ENCODE data around the gene SEPTIN2.
"Not testable (repeated sequence)": the region's sequence is repeated elsewhere in the genome, so short reads cannot be mapped to it uniquely, and the experiment has no call there.

SEPTIN2 gene

DNA sequence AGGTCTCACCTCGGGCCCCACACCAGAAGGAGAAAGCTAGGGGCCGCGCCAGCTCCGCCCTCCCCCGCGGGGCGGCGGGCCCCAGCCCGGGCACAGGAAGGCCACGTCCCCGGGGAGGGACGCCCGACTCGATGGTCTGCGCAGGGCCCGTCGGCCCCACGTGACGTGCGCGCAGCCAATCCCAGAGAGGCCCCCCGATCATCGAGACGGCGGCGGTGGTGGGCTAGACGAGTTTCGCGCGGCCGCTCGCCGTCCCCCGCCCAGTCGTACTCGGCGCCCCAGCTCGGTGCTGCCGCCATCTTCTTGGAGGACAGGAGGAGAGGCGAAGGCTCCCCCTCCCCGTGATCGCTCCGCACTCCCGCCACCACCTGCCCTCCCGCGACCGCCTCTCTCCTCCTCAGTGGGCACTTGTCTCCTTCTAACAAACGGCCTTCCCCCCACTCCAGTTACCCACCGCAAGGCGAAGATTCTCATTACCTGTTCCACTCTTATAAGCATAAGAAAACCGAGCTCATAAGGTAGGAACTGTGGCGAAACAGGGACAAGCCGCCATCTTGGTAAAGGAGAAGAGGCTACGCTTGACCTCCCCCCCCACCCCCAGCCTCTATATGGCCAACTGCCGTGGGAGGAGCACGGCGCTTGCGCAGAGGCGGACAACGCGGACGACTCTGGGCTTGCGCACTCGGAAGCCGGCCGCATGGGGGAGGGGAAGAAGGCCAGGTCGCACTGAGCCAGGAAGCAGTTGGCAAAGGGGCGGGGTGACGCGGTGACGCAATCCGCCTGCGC is 439 bp upstream of the SEPTIN2 start, which contains the start of gene HDLBP:
Gene HDLBP, minus strand, starts transcription at position 580 of the 786 bp plus-strand sequence. CDS start 48,803 bp downstream, outside the sequence.
- peak; percentile 94 for DNase-seq

DNA sequence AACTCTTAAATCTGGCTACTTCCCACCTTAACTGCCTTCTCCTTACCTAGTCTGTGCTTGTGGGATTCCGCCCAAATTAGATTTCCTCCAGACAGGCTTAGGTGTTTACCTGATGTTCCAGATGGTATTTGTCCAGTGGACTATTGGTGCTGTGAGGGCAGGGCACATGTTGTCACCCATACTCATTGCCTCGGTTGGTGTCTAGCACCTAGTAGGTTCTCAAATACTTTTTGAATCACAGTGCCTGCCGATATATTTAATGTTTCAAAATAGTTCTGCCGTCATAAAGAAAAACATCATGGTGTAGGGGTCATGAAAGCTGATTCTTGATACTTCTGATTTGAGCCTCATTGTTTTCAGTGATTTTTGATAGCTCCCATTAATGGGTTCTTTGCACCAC is 1.1 kb downstream of the SEPTIN2 start:
- DNase-seq, result no peak

DNA sequence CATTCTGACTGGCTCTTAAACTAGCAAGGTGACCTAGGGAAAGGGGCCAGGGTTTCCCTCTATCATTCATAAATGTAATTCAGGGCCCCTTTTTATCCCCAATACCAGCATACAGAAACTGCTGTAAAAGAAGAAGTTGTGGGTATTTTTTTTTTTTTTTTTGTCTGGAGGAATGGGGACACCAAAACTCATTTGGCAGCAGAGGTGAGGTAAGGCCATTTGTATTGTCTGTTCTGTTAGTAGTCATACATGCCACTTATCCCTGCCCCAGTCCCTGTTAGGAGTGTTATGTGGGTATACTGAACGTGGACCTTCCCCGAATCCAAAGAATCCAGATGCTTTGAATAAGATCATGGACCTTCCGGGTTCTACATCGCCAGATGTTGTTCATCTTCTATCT is 1.7 kb downstream of the SEPTIN2 start:
- DNase-seq, result no peak

DNA sequence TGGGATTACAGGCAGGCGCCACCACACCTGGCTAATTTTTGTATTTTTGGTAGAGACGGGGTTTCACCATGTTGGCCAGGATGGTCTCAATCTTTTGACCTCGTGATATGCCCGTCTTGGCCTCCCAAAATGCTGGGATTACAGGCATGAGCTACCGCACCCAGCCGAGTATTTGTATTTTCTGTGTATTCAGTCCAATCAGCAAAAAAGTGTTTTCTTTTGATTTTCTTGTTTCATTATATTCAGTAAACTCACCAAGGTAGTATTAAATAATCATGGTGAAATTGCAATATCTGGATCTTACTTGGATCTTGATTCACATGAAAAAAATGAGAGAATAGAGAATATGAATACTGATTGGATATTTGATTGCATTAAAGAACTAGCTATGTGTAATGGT is 3.1 kb downstream of the SEPTIN2 start:
- not testable (repeated sequence) for DNase-seq

GRCh38 chr2:241320394-241320793 is 4.7 kb downstream of the SEPTIN2 start:
- DNase-seq, result no peak

GRCh38 chr2:241321033-241321432 is 5.3 kb downstream of the SEPTIN2 start:
- DNase-seq, result no peak

DNA sequence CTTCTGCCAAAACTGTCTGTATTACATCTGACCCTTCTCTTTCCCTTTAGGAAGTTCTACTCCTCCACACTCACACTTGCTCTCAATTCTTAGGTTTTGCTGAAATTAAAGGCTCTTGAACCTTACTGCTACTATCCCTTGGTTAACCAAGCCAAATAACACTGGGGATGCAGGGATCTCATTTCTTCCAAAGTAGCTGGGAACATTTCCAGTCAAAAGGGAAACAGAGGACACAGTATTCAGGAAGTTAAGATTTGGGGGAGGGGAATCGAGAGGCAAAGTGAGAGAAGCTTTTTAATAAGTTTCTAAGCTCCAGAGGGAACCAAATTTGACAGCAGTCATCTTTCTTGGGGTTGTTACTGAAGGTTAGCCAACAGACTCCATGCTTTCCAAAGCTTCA is 6.2 kb downstream of the SEPTIN2 start:
- no peak for DNase-seq

GRCh38 chr2:241323778-241324177 is 8.1 kb downstream of the SEPTIN2 start:
- no peak for DNase-seq

GRCh38 chr2:241324775-241325174 is 9.1 kb downstream of the SEPTIN2 start:
- DNase-seq, result no peak

DNA sequence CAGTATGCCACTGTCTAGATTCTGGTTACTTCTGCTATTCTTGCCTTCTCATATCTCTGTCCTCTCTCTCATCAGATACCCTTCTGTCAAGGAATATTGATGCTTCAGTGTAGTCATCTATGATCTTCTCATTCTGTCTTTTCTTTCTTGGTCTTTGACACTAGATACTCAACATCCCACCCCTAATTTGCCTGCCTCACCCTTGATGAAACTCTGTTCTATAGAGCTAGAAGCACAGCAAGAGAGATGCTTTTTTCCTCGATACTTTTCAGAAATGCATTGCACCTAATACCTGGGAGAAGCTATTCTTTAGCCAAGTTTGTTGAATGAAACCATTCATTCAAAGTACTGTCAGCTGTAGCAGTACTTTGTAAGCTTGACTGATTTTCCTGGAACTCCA is 9.5 kb downstream of the SEPTIN2 start:
- no peak for DNase-seq

- DNase-seq, result no peak
Measured at GRCh38 chr2:241329669-241330615, 14.2 kb downstream of the SEPTIN2 start.

- no peak for DNase-seq
Measured at GRCh38 chr2:241330616-241330981, 14.9 kb downstream of the SEPTIN2 start.

DNA sequence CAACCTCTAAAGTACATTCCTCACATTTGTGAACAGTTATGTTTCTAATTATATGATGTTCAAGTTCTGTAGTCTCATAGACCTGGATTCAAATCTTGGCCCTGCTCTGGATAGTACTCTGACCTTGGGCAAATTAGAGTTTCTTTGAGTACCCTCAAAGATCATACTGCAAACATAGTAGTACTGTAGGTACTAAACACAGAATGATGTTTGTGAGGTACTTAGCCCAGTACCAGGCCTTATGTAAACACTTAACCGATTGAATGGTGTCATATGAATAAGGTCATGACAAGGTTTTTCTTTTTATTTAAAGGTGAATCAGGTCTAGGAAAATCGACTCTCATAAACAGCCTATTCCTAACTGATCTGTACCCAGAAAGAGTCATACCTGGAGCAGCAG is 19.1 kb downstream of the SEPTIN2 start:
- peak; percentile 91 for DNase-seq

- peak; percentile 15 for DNase-seq
Measured at GRCh38 chr2:241339839-241340630, 24.3 kb downstream of the SEPTIN2 start.

- no peak for DNase-seq
Measured at GRCh38 chr2:241340631-241341163, 25.0 kb downstream of the SEPTIN2 start.

DNA sequence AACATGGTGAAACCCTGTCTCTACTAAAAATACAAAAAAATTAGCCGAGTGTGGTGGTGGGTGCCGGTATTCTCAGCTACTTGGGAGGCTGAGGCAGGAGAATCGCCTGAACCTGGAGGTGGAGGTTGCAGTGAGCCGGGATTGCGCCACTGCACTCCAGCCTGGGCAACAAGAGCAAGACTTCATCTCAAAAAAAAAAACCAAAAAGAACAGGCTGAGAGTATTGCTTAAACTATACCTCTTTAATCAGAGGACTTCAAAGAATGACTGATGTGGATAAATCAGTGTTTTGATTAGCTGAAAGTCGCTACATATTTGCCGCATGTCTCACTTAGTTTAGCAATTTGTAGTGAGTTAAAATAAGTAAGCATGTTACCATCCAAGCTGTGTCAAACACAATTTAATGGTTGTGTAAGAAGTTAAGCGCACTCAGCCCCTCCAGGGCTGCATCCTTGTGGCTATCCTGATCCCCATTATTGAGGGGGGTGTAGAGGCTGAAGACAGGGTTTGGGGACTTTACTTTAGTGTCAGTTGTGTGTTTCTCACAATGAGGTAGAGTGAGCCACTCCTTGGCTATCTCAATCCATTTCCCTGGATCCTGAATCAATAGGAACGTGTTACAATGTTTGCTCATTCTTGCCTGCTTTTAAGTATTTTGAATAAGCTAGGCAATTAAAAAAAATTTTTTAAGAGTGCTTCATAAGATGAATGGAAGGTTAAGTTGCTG is 29.4 kb downstream of the SEPTIN2 start:
- DNase-seq, result no peak

- DNase-seq, result no peak
Measured at GRCh38 chr2:241349941-241350340, 34.2 kb downstream of the SEPTIN2 start.

DNA sequence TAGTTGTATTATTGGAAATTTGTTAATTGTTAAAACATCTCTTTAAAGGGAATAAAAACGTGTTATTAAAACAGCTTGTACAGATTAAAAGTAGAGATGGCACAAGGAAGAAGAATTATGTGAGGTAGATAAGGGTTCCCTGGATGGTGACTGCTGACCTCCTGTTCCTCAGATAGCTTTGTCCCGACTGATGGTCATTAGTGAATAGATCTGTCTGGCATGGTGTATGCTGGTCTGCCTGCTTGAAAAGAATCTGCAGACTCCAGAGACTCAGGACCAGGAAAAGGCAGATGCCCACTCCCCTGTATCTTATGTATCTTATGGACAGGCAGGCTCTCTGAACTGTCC is 34.8 kb downstream of the SEPTIN2 start:
- DNase-seq, result no peak

- no peak for DNase-seq
Measured at GRCh38 chr2:241350878-241351639, 35.3 kb downstream of the SEPTIN2 start.

- no peak for DNase-seq
Measured at GRCh38 chr2:241351640-241352031, 35.9 kb downstream of the SEPTIN2 start.

DNA sequence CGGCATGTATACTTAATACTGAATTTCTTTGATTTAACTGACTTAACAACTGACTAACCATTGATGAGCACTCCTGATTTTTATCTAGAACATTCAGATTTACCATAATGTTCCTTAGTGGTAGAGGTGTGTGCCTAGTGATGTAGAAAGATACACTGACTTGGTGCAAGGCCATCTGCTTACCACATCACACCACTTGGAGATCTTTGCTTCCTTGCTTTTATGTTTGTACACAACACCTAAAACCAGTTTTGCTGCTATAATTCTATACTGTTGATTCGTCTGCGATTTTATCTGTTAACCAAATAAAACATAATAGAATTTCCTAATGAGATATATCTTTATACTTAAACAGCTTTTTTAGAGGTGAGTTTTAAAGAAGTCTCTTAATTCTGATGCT is 36.5 kb downstream of the SEPTIN2 start:
- no peak for DNase-seq
